ENCODE results near the gene SLC45A3. TPM values are rescaled to one million over a fixed set of nuclear protein-coding genes. Genes with fewer than 3 reads are reported as not detected.

Gene SLC45A3
- polyA plus RNA-seq, 1 experiment, result 1.7 TPM

- TF ChIP-seq, protein P1, sequence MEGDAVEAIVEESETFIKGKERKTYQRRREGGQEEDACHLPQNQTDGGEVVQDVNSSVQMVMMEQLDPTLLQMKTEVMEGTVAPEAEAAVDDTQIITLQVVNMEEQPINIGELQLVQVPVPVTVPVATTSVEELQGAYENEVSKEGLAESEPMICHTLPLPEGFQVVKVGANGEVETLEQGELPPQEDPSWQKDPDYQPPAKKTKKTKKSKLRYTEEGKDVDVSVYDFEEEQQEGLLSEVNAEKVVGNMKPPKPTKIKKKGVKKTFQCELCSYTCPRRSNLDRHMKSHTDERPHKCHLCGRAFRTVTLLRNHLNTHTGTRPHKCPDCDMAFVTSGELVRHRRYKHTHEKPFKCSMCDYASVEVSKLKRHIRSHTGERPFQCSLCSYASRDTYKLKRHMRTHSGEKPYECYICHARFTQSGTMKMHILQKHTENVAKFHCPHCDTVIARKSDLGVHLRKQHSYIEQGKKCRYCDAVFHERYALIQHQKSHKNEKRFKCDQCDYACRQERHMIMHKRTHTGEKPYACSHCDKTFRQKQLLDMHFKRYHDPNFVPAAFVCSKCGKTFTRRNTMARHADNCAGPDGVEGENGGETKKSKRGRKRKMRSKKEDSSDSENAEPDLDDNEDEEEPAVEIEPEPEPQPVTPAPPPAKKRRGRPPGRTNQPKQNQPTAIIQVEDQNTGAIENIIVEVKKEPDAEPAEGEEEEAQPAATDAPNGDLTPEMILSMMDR (IDR thresholded peaks at IDR 0.05; ENCODE audit: low read depth, low read length), result no peak
- H3K27ac ChIP-seq (ENCODE audit: low read depth, low read length), result no peak overlapping the region
- ChIA-PET POLR2A (interaction anchor here (0.7 kb wide), 1 partner anchor 80 kb away, joined by 4 read pairs; no protein-coding TSS in a partner anchor), CTCF (interaction anchor here (1.0 to 5.2 kb wide), 4 partner anchors 19 to 299 kb away, joined by 3 to 66 read pairs (median 24); no protein-coding TSS in a partner anchor)
- peak overlapping the region; percentile 68; the same call in 1 of the 2 replicates for H3K4me3 ChIP-seq (ENCODE audit: low read depth, low read length)
- no peaks in the 10 kb centered on the region for H3K9me3 ChIP-seq (ENCODE audit: control insufficient read depth, insufficient read depth, low read length)
- peaks cover 4% of the 10 kb centered on the region for H3K27me3 ChIP-seq (ENCODE audit: control insufficient read depth, insufficient read depth, low read length)
- no peak for DNase-seq (ENCODE audit: low read depth, low spot score)
These were observed 1.8 kb downstream of the SLC45A3 start for GRCh38 chr1:205678286-205679111.

GRCh38 chr1:205677167-205677566 lies 3.1 kb downstream of the SLC45A3 start:
- ChIA-PET POLR2A (no interaction called here), CTCF (interaction anchor here (0.9 to 5.2 kb wide), 5 partner anchors 17 to 88 kb away, joined by 3 to 66 read pairs (median 4); no protein-coding TSS in a partner anchor)
- no peaks in the 10 kb centered on the region for H3K9me3 ChIP-seq (ENCODE audit: control insufficient read depth, insufficient read depth, low read length)
- TF ChIP-seq, protein P1 (IDR thresholded peaks at IDR 0.05; ENCODE audit: low read depth, low read length), result no peak
- no peak overlapping the region for H3K4me3 ChIP-seq (ENCODE audit: low read depth, low read length)
- no peak overlapping the region for H3K27ac ChIP-seq (ENCODE audit: low read depth, low read length)
- no peak for DNase-seq (ENCODE audit: low read depth, low spot score)
- H3K27me3 ChIP-seq (ENCODE audit: control insufficient read depth, insufficient read depth, low read length), result peaks cover 4% of the 10 kb centered on the region

GRCh38 chr1:205676597-205676996 lies 3.7 kb downstream of the SLC45A3 start:
- ChIA-PET CTCF (interaction anchor here (0.9 to 5.2 kb wide), 5 partner anchors 17 to 88 kb away, joined by 3 to 66 read pairs (median 4); no protein-coding TSS in a partner anchor), POLR2A (no interaction called here)
- Histone ChIP-seq H3K4me3 (ENCODE audit: low read depth, low read length) (no peak overlapping the region), H3K27ac (ENCODE audit: low read depth, low read length) (no peak overlapping the region), H3K9me3 (ENCODE audit: control insufficient read depth, insufficient read depth, low read length) (no peaks in the 10 kb centered on the region), H3K27me3 (ENCODE audit: control insufficient read depth, insufficient read depth, low read length) (peaks cover 4% of the 10 kb centered on the region)
- TF ChIP-seq, protein P1 (IDR thresholded peaks at IDR 0.05; ENCODE audit: low read depth, low read length), result no peak
- no peak for DNase-seq (ENCODE audit: low read depth, low spot score)

- DNase-seq (ENCODE audit: low read depth, low spot score), result no peak
- POLR2A ChIA-PET, result no interaction called here
- Histone ChIP-seq H3K27me3 (ENCODE audit: control insufficient read depth, insufficient read depth, low read length) (no peaks in the 10 kb centered on the region), H3K4me3 (ENCODE audit: low read depth, low read length) (no peak overlapping the region), H3K27ac (ENCODE audit: low read depth, low read length) (no peak overlapping the region), H3K9me3 (ENCODE audit: control insufficient read depth, insufficient read depth, low read length) (no peaks in the 10 kb centered on the region)
- TF ChIP-seq, protein P1 (IDR thresholded peaks at IDR 0.05; ENCODE audit: low read depth, low read length), result no peak
- CTCF ChIA-PET, result interaction anchor here (2.1 to 5.2 kb wide), 3 partner anchors 16 to 36 kb away, joined by 11 to 66 read pairs (median 46); no protein-coding TSS in a partner anchor
These were observed 4.3 kb downstream of the SLC45A3 start for GRCh38 chr1:205676002-205676401.

DNA sequence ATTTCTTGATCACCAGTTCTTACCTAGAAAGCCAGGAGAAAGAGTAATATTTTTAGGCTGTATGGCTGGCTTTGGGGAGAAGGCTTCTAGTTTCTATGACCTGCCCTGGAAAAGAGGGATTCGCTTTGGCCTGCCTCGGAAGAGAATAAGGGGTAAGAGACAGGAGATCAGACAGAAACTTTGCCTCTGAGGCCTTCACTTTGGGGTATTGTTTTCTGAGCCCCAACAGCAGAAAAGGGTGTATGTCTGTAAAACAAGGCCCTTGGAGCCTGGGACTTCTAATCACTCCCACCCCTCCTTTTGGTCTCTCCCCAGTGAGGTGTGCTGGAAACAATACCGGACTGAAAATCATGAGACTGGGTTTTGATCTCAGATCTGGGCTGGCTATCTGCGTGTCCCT lies 5.1 kb downstream of the SLC45A3 start:
- ChIA-PET CTCF (interaction anchor here (2.1 kb wide), 1 partner anchor 16 kb away, joined by 11 read pairs; no protein-coding TSS in a partner anchor), POLR2A (no interaction called here)
- Histone ChIP-seq H3K4me3 (ENCODE audit: low read depth, low read length) (no peak overlapping the region), H3K9me3 (ENCODE audit: control insufficient read depth, insufficient read depth, low read length) (no peaks in the 10 kb centered on the region), H3K27ac (ENCODE audit: low read depth, low read length) (no peak overlapping the region), H3K27me3 (ENCODE audit: control insufficient read depth, insufficient read depth, low read length) (no peaks in the 10 kb centered on the region)
- TF ChIP-seq, protein P1 (IDR thresholded peaks at IDR 0.05; ENCODE audit: low read depth, low read length), result no peak
- no peak for DNase-seq (ENCODE audit: low read depth, low spot score)

Measured in AG04450 (cell line).